ENCODE data around the gene GOLGA7B.

Gene GOLGA7B

DNA sequence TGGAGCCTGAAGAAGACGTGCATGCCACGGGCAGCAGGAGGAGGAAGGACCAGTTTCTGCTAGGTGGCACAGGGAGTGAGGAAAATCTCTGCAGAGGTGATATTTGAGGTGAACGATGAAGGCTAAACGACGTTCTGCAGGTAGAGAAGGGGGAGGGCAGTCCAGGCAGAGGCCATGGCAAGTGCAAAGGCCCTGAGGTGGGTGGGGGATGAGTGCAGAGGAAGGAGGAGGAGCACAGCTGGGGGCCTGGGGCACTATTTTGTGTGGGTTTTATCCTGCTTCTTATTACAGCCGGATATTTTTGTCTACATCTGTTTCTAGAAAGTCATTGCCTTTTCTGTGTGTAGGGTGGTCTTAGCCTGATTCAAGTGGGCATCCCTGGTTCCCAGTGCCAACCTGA lies 57.6 kb downstream of the GOLGA7B start:
- no peak for DNase-seq (ENCODE audit: low spot score)
- TF ChIP-seq, protein P1, sequence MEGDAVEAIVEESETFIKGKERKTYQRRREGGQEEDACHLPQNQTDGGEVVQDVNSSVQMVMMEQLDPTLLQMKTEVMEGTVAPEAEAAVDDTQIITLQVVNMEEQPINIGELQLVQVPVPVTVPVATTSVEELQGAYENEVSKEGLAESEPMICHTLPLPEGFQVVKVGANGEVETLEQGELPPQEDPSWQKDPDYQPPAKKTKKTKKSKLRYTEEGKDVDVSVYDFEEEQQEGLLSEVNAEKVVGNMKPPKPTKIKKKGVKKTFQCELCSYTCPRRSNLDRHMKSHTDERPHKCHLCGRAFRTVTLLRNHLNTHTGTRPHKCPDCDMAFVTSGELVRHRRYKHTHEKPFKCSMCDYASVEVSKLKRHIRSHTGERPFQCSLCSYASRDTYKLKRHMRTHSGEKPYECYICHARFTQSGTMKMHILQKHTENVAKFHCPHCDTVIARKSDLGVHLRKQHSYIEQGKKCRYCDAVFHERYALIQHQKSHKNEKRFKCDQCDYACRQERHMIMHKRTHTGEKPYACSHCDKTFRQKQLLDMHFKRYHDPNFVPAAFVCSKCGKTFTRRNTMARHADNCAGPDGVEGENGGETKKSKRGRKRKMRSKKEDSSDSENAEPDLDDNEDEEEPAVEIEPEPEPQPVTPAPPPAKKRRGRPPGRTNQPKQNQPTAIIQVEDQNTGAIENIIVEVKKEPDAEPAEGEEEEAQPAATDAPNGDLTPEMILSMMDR (IDR thresholded peaks at IDR 0.05; ENCODE audit: extremely low read depth, missing control alignments) = no peak

DNA sequence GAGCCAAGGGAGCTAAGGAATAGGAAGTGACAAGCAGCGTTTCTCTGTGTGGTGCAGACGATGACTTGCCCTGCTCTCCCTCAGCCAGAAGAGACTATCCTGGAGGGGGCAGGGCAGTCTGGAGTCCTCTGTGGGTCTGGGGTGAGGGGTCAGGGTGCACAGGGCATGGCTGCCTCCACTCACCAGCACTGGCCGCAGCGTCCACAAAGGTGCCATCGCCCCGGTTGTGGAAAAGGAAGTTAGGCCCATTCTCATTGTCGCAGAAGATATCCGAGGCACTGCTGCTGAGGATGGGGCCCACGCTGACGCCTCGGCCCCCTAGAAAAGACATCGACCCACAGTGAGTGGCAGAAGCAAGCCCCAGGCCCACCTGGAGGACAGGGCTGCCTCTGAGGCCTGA lies 58.2 kb downstream of the GOLGA7B start:
- no peak for DNase-seq (ENCODE audit: low spot score)

DNA sequence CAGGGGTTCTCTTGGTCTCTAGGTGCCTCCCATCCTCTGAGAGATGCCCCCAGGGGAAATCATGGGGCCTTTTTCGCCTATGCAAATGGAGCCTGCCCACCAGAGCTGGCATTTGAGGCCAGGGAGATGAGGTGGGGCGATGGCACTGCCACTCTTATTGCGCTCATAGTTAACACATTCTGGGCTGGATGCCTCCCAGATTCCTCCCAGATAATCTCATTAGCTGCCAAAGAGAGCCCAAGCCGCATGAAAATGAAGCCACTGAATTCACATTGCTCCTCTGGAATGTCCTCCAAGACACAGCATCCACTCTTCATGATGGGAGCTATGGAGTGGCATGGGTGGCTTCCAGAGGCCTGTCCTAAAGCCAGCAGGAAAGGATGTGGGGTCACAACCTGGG lies 61.0 kb downstream of the GOLGA7B start:
- TF ChIP-seq, protein P1 (IDR thresholded peaks at IDR 0.05; ENCODE audit: extremely low read depth, missing control alignments) = no peak
- no peak for DNase-seq (ENCODE audit: low spot score)

More for the DNA sequence above, 58.2 kb downstream of the GOLGA7B start:
- TF ChIP-seq, protein P1 (IDR thresholded peaks at IDR 0.05; ENCODE audit: extremely low read depth, missing control alignments) = no peak

DNA sequence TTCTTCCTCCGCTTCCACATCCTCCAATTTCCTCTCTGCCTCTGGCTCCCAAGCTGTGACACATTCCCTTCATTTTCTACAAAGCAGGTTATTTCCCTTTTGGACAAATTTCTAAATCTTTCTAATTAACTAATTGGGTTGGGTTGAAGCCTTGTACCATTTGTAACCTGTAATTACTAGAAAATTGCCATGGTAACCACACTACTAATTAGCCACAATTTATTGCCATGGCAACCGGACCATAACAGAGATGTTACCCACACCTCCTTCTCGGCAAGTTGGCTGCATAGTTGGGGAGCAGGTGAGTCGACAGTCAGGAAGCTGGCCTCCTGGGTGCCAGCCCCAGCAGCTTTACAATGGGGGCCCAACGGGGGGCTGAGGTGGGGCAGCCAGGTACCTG lies 61.6 kb downstream of the GOLGA7B start:
- TF ChIP-seq, protein P1 (IDR thresholded peaks at IDR 0.05; ENCODE audit: extremely low read depth, missing control alignments) = no peak
- DNase-seq (ENCODE audit: low spot score) = no peak

DNA sequence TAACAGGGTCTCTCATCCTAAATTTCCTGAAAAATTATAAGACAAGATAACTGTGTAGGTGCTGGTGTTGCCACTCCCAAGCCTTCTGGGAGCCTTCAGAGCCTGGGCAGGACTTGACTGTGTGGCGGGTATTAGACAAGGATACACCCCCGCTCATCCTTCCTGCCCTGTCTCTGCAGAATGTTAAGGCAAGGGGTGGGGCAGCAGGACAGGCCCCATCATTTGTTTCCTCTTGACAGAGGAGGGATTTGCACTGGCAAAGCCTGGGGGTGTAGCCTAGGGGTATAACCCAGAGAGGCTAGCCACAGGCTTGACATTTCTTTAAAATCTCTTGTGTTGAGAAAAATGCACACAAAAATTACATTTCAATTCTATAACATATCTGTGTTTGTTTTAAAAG lies 63.5 kb downstream of the GOLGA7B start:
- no peak for DNase-seq (ENCODE audit: low spot score)
- TF ChIP-seq, protein P1 (IDR thresholded peaks at IDR 0.05; ENCODE audit: extremely low read depth, missing control alignments) = no peak

DNA sequence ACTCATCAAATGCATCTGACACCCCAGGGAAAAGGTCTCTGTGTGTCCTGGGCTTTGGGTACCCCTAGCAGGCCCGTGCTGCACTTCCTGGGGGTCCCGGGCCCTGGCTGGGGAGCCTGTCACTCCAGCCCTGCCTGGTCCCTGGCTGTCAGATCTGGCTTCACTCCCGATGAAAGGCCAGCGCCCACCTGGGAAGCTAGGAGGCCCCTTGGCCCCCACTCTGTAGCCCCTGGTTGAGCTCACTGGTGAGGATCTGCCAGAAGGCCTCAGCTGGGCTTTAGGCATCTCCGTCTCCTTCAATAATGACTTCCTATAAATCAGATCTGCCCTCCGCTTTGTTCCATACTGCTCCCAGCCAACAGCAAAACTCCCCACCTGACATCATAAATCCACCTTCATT lies 64.0 kb downstream of the GOLGA7B start:
- DNase-seq (ENCODE audit: low spot score) = no peak
- TF ChIP-seq, protein P1 (IDR thresholded peaks at IDR 0.05; ENCODE audit: extremely low read depth, missing control alignments) = no peak

DNA sequence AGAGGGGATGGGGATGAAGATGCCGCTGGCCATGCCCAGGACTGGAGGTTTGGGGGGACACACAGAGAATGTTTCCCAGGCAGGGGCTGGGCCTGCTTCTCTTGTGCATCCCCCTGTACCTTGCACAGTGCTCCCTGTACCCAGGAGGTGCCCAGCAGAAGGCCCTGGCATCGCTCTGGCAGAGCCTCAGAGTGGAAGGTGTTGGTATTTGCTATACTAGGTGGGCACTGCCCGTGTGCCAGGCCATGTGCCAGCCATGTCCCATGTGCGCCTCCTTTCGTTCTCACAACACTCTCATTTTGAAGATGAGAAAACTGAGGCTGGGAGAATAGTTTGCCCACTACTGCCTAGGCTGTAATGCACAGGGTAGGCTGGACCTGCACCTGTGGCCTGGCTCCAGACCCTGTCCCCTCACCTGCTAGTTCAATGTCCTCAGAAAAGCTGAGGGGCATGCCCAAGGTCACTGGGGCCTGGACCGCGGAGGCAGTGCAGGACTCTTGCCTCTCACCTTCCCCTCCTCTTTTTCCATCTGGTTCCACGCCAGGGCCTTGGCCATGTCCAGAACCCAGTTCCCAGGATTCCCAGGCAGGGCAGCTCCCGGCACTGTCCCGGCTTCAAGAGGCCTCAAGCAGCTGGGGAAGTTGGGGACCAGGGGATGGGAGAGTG lies 64.7 kb downstream of the GOLGA7B start:
- DNase-seq (ENCODE audit: low spot score) = no peak
- TF ChIP-seq, protein P1 (IDR thresholded peaks at IDR 0.05; ENCODE audit: extremely low read depth, missing control alignments) = no peak
